Fibroblast of skin of left biceps (primary cell): Measurements from ENCODE around the gene SLCO4A1.
A peak's percentile ranks its signal among the peaks of the same experiment; 100 is the strongest.

Source experiments
- DNase-seq, 2 experiments: peaks; one replicate each; pipeline ENCODE4 v3.0.0-alpha.2; 2013; ENCODE audit warnings: low read depth in 2 of 2

The SLCO4A1 gene

DNA sequence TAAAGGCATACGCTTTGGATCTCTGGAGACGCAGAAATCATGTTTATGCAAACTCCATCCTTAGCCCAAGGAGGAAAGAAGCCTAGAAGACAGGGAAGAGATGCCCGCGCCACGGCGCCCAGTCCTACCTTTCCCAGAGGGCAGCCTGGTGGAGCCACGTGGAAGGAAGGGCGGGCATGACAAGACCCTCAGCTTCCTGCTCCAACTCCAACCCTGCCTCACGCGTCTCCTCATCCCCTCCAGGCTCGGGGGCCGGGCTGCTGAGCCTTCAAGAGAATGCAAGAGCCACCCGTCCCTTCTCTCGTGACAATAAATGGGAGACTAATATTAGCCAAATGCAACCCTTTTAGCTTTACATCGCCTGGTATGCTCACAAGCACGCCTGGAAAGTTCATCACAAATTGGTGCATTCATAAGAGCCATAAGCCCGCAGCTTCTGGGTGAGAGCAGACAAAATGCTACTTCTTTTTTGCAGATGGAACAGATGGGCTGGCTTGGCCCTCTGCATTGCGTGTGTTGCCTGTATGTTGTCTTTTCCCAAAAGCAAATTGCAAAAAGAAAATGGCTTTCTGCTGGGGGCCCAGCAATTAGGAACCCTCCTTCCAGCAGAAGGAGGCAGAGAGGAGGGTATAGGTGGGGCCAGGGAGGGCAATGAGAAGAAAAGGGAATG, 58.1 kb downstream of the SLCO4A1 start:
- DNase-seq, result no peak

DNA sequence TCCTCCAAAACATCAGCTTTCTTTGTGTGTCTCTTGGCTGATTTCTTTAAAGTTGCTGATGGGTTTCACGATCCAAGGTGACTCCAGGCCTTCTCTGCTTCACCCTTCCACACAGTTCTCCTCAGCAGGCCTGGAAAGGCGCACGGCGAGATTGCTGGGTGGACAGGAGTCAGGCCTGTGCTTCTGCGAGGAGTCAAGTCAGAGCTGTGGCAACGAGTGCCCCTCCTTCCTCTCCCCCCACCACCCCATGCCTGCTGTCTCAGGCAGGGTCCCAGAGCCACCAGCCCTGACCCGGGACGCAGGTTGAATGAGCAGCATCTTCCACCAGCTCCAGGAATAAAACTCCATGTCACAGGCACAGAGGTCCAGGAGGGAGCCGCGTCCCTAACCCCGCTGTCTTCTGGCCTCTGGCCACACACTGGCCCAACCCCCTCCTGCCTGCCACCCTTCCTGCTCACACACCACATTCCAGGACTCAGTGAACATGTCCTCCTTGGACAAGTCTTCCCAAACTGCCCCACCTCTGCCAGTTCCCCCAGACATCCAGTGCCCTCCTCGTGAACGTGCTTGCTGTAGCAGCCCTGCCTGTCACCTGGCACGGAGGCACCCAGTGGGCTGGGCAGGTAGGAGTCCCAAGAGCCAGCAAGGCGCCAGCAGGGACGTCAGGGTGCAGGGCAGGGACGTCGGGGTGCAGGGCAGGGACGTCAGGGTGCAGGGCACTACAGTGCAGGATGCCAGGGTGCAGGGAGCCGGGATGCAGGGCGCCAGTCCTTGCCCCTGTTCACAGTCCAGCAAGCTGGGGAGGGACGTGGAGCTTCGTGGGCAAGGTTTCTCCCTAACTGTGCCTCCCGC, 59.1 kb downstream of the SLCO4A1 start:
- DNase-seq, result no peak

DNA sequence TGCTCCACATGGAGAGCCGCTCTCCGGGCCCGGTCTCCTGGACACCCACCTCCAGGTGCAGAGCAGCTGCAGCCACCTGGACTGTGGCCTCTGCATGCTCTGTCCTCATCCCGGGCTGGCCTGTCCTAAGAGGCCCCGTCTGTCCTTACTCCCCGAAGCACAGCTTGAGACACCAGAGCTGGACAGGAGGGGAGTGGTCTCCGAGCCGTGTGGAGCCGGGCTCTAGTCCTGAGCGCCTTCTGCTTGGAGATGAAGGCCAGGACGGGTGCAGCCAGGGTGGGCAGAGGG, 59.7 kb downstream of the SLCO4A1 start:
- no peak for DNase-seq

DNA sequence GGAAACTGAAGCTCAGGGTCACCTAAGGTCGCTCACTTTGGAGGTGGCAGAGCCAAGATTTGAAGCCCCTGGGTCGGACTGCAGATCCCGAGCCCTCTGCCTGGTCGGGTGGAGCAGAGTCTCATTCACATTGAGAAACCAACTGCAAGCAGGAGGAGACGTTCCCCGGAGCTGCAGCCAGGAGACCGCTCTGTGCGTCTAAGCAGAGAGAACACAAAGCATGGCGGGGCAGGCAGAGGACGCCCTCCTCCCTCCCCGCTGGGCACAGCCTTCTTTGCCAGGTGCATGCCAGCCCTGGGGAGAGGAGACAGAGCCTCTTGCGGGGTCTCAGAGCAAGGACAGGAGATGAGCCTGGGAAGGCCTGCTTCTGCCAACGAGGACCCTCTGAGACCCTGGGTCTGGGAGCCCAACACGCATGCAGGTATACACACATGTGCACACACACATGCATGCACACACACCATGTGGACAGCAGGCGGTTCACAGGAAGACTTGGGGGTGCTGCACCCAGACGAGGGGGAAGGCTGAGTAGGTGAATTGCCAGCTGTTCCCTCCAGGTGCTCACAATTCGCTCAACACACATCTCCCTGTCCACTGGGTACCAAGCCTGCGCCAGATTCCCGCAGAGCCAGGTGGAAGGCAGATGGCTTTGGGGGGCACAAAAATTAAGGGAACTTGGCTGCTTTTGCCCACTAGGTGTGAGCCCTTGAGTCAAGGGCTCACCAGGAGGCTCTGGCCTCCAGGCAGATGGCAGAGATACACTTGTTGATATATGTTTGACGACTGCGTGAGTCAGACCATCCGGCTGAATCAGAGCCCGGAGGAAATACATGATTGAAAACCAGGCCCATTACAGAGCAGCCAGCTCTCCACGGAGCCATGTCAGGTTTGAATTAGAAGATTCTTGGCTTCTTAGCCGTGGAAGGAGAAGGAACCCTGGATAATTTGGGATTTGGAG, 60.9 kb downstream of the SLCO4A1 start:
- DNase-seq, result peak; percentile 41 to 47

DNA sequence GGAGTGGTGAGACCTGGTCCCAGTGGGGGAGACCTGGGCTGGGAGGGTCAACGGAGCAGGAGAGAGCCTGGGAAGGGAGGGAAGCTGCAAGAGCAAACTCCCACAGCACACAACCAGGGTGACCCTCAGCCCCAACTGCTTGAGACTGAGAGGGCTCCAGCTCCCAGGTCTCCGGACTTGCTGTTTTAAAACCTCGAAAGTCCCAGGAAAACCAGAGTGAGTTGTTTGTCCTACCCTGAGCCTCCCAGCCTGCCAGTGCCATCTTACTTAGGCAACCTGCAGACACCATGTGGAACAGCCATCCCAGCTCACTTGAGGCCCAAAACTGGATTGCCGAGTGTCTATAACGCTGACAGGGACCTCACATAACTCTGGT, 61.5 kb downstream of the SLCO4A1 start:
- DNase-seq, result no peak

DNA sequence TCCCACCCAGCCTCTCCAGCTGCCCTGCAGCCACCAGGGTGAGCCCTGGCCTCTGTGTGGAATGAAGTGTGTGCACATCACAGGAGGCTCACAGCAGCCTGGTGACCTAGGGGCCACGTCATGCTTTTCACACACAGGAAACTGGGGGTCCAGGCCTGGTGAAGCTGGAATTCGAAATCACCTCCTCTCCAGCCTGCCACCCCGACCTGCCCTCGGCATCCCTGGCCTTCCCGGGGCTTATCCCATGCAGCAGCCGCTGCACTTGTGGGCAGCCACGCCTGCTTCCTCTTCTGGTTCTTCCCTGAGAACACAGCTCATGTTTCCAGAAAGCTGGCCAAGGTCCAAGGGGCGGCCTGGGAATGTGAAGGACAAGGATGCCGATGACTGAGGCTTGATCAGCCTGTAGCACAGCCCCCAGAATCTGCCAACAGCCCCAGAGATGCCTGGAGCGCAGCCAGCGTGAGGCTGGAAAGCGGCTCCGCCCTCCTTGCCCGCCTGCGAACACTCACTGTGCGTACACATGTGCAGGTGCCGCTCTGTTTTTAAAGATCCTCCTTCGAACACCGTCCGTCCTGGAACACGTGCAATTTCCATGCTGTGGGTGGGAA, 62.1 kb downstream of the SLCO4A1 start:
- DNase-seq, result peak; percentile 69 to 78

DNA sequence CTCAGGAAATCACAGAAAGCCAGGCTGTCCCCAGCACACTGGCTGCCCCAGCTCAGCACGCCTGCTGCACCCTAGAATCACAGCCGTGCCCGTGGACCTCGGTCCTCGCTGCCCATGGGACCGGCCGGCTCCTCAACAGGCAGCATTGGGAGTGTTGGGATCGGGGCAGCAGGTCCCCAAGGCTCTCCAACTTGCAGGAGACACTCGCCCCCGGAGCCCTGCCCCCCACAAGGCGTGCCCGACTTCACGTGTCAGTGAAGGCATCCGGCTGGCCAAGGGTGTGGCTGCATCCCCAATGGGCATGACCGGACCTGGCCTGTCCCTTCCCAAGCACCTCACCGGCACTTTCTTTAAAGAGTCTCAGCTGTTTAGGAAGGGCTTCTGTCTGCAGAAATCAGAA, 63.3 kb downstream of the SLCO4A1 start:
- DNase-seq, result no peak

DNA sequence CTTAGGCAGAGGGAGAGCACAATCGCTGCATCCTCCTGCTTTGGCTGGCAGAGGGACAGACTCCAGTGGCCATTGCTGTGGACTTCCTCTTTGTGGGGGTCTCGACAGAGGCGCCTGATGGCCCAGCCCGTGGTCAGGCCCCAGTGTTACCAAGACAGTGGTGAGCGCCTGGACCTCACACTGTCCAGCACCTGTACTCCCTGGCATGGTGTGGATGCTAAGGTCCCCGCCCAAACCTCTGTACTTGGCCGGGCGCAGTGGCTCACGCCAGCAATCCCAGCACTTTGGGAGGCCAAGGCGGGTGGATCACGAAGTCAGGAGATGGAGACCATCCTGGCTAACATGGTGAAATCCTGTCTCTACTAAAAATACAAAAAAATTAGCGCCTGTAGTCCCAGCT, 64.0 kb downstream of the SLCO4A1 start:
- no peak for DNase-seq

DNA sequence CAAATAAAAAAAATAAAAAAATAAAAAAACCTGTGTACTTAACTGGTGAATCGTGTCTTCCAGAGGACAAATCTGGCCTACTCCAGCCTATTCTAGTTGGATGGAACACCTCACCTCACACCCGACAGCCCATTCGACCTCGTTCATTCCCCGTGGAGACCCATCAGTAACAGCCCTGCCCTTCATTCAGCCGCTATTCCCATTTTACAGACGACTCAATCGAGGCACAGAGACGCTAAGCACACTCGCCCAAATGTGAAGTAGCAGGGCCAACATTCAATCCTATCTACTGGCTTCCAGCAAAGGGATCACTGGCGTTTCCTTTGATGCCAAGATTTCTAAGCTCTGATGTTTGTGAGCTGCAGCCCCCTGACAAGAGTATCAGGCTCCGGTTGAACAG, 64.6 kb downstream of the SLCO4A1 start:
- DNase-seq, result no peak

DNA sequence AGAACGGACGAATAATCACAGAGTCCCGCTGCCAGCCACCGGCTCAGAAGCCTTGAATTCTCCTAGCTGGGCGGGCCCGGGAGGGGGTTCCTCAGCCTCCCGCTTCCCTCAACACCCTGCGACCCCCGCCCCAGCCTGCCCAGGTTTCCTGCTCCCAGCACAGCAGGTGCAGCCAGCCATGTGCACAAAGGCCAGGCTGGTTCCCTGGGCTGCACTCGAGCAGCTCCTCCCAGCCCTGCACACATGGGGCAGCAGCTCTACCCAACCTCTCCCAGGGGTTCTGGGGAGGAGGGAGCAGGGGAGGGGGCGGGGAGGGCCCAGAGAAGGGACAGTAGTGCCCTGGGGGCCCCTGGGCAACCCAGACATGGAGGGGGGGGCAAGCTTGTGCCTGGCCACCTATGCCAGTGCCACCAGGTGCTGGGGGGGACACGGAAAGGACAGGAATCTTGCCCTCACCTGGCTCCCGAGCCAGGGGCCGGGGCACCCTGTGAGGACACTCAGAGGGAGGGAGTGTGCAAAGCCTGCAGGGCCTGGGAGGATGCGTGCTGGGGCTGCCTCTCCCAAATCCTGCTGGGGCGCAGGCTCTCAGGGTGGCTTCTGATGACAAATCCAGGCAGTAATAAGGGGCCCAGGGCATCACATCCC, 65.1 kb downstream of the SLCO4A1 start:
- DNase-seq, result no peak

DNA sequence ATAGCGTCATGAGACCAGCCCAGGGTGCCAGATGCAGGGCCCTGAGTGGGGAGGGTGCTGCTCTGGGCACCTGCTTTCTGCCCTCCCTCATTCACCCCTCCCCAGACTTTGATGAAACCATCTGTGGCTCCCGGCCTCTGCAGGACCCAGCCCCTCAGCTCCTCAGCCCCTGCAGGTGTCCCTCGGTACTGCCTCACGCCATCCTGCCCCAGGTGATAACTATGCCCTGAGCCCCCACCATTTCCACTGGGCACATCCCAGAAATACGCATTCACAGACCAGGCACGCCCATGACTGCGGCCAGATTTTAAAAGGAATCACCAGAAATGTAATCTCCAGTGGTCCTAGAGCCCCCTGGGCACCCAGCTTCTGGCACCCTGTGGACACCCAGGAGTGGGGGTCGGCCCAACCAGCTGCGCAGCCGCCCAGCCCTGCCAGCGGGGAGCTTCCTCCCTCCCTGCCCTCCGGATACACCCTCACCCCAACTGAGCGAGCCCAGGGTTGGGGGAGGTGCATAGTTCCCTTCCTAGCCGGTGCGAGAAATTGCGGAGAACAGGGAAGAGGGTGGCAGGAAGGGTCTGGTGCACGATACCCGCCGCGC, 65.7 kb downstream of the SLCO4A1 start:
- no peak for DNase-seq

DNA sequence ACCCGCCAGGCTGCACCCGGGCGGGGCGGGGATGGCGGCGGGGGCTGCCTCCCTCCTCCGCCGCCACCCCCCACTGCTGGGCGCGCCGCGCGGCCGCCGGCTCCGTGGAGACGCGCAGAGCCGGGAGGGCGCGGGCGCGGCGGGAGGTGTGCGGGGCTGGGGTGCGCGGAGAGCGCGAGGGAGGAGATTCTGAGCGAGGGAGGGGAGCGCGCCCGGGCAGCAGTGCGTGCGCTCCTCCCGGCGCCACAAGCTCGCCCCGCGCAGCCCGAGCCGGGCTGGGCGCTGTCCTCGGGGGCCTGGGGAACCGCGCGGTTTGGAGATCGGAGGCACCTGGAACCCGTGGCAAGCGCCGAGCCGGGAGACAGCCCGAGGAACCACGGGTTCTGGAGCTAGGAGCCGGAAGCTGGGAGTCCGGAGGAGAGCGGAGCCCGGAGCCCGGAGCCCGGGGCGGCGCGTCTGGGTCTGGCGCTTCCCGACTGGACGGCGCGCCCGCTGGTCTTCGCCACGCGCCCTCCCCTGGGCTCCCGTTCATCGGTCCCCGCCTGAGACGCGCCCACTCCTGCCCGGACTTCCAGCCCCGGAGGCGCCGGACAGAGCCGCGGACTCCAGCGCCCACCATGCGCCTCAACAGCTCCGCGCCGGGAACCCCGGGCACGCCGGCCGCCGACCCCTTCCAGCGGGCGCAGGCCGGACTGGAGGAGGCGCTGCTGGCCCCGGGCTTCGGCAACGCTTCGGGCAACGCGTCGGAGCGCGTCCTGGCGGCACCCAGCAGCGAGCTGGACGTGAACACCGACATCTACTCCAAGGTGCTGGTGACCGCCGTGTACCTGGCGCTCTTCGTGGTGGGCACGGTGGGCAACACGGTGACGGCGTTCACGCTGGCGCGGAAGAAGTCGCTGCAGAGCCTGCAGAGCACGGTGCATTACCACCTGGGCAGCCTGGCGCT, 66.6 kb downstream of the SLCO4A1 start, which contains the start of gene NTSR1:
Gene NTSR1 (plus strand): TSS at position 246 of the 946 bp plus-strand sequence. CDS start 372 bp downstream, at position 618.
- DNase-seq, result no peak

DNA sequence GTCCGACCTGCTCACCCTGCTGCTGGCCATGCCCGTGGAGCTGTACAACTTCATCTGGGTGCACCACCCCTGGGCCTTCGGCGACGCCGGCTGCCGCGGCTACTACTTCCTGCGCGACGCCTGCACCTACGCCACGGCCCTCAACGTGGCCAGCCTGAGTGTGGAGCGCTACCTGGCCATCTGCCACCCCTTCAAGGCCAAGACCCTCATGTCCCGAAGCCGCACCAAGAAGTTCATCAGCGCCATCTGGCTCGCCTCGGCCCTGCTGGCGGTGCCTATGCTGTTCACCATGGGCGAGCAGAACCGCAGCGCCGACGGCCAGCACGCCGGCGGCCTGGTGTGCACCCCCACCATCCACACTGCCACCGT, 67.2 kb downstream of the SLCO4A1 start:
- no peak for DNase-seq

DNA sequence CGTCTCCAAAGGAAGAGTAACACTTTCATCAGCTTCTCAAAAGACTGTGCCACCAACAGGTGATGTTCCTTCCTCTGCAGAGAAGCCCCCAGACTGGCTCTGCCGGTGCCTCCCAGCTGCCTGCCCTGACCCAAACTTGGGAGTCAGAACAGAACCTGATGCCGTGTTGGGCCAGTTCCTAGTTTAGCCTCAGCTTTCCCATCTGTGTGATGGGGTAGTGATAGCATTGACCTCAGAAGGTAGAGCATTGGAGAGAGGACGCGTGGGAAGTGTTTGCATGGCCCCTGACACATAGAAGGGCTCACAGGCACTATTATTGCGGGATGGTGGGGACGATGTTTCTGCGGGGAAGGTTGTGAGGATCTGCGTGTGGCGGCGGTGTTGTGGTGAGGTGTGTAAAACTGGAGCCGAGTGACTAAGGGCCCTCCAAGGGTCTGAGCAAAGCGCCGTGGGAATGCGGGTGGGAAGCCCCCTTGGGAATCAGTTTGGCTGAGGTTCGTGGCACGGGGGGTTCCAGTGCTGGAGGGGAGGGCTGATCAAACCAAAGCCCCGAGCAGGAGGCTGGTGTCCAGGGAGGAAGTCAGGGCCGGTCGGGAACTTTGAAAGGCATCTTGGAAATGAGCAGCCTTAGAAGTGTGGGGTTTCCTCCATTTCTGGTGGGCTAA, 68.0 kb downstream of the SLCO4A1 start:
- no peak for DNase-seq

DNA sequence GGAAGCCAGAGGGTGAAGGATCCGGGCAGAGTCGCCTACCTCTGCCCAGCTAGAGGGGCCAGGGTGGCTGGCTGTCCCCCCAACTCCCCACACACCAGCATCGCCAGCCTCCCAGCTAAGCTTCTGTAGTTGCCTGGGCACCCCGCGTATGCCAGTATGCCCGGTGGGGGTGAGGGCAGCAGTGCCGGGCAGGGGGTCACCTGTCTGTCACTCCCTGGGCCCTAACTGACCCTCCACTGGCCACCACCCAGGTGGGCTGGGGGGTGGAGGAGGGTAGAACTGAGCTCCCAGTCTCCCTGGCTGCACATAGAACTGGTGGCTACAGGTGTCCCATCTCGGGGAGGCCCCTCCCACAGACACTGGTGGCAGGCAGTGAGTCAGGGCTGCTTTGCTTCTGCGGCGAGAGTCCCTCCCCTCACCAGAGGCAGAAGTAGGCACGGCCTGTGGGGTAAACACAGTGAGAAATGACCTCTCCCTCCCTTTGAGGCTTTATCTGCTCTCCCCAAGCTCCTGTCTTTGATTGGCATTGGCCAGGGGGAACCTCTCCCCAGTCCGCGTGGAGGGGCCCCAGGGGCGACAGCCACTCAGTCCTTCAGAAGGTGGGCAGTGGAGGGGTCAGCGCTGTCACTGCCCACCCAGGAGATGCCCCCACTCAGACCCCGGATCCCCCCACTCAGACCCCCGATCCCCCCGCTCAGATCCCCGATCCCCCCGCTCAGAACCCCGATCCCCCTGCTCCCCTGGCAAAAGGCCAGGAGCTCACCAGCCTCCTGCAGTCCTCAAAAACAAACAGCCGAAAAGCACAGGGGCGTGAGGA, 68.8 kb downstream of the SLCO4A1 start:
- DNase-seq, result no peak

DNA sequence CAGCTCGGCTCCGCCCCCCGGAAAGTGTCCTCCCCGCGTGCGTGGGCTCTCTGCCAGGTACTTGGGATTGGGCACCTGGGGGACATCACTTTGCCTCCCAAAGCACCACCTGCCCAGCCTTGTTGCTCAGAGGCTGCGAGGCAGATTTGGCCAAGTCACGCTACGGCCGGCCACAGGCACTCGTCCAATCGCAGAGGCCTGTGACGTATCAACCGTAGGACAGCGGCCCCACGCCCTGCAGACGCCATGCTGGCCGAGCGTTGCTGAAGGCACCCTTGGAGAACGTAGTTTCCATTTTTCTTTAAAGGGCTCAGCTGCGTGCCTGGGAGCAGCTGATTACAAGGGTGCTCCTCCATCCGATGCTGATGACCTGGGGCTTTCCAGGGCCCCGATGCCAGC, 69.4 kb downstream of the SLCO4A1 start:
- DNase-seq, result no peak

DNA sequence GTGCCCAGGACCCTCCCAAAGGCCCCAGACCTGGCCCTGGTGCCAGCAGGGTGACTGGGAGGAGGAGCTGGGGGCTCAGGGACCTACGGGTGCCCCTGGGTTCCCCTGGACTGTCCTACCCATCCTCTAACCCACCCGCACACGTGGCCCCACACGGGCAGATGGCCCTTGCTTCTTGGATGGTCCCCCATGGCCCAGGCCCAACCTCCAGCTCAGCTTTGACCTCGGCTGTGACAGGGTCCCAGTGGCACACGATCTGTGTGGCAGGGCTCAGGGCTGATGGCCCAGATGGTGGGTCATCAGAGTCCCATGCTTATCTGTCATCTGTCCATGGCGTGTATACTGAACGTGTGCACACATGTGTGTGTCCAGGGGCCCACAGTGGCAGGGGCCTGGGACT, 70.3 kb downstream of the SLCO4A1 start:
- DNase-seq, result no peak

DNA sequence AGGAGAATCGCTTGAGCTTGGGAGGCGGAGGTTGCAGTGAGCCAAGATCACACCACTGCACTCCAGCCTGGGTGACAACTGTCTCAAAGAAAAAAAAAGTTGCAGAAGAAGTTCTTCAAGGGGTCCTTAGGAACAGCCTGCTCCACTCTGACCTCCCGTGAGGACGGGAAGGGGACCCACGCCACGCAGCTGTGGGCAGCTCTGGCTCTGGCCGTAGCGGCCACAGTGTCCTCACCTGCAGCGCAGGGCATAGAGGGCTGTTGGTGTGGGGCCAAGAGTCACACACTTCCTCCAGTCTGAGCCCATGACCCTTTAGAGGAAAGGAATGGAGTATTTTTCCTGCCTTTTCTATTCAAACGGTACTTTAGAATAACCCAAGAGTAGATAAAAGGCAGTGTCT, 71.7 kb downstream of the SLCO4A1 start:
- DNase-seq, result no peak

DNA sequence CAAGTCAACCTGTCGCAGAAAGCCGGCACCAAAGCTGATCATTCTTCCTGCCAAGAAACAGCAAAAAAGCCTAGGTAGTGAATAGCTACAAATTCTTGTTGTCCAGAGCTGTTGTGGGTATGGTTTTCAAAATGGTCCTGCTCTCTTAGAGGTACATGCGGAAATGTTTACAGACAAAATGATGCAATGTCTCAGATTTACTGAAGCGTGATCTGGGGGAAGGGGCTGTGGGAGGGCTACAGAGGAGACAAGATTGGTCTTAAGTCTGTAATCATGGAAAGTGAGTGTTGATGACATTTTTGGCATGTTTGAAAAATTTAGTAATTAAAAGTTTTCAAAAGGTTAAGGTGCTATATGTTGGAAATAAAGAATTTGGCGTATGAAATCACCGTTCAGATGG, 72.5 kb downstream of the SLCO4A1 start:
- DNase-seq, result no peak
